Fibroblast of villous mesenchyme (primary cell): Measurements from ENCODE around the gene RASGRF2. TPM values are rescaled to one million over a fixed set of nuclear protein-coding genes. Genes with fewer than 3 reads are reported as not detected.
"Not testable (repeated sequence)": the region's sequence is repeated elsewhere in the genome, so short reads cannot be mapped to it uniquely, and the experiment has no call there.

ENCODE experiments used
- DNase-seq: peaks from one replicate; pipeline ENCODE4 v3.0.0-alpha.2; 2010; ENCODE audit warnings: low read depth
- H3K4me3 ChIP-seq: 2 replicates; pipeline ENCODE4 v1.5.1; 2011; ENCODE audit warnings: low read depth, mild to moderate bottlenecking, low read length
- small RNA-seq: library from RNA; depleted of rRNA; stranded (forward); fragments of <200 nt; gene quantifications from one replicate; pipeline ENCODE3, GENCODE V24; 2012
- total RNA-seq: library from RNA; depleted of rRNA; stranded (reverse); fragments of >200 nt; gene quantifications from 2 replicates; pipeline ENCODE4 v1.2.3, GENCODE V29; 2012
- TF ChIP-seq, protein P1 (sequence below): IDR thresholded peaks from 2 replicates; pipeline ENCODE4 v1.5.1; 2012; ENCODE audit warnings: low read depth, mild to moderate bottlenecking, low read length; ENCODE audit not compliant: insufficient read depth

Gene RASGRF2
- total RNA-seq, 1 donor = 3.9 TPM

DNA sequence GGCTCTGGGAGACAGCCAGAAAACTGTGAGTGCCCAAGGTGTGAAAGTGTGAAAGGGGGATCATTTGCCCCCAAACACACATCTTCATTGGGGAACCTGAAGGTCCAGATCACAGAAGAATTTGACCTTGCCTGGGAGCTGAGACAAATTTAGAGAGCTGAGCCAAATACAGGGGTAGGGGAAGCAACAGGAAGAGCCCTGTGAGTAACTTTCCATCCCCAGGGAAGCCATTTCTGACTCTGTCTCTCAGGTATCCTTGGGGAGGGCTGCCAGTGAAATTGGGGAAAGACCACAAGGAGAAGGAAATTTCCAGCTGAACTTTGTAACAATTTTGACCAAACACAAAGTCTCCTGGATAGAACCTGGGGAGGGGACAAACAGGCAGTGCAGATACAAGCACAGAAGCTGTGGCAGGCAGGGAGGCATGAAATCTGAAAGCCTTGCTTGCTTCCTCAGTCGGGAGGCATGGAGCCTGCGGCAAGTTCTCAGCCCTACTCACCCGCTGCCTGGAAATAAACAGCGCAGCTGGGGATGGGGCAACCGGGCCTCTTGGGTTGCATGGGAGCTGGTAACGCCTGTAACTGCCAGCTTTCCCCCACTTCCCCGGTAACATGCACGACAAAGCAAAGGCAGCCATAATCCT, 309.7 kb downstream of the RASGRF2 start:
- no peak for DNase-seq
- no peak overlapping the region for H3K4me3 ChIP-seq
- TF ChIP-seq, protein P1, sequence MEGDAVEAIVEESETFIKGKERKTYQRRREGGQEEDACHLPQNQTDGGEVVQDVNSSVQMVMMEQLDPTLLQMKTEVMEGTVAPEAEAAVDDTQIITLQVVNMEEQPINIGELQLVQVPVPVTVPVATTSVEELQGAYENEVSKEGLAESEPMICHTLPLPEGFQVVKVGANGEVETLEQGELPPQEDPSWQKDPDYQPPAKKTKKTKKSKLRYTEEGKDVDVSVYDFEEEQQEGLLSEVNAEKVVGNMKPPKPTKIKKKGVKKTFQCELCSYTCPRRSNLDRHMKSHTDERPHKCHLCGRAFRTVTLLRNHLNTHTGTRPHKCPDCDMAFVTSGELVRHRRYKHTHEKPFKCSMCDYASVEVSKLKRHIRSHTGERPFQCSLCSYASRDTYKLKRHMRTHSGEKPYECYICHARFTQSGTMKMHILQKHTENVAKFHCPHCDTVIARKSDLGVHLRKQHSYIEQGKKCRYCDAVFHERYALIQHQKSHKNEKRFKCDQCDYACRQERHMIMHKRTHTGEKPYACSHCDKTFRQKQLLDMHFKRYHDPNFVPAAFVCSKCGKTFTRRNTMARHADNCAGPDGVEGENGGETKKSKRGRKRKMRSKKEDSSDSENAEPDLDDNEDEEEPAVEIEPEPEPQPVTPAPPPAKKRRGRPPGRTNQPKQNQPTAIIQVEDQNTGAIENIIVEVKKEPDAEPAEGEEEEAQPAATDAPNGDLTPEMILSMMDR = no peak

DNA sequence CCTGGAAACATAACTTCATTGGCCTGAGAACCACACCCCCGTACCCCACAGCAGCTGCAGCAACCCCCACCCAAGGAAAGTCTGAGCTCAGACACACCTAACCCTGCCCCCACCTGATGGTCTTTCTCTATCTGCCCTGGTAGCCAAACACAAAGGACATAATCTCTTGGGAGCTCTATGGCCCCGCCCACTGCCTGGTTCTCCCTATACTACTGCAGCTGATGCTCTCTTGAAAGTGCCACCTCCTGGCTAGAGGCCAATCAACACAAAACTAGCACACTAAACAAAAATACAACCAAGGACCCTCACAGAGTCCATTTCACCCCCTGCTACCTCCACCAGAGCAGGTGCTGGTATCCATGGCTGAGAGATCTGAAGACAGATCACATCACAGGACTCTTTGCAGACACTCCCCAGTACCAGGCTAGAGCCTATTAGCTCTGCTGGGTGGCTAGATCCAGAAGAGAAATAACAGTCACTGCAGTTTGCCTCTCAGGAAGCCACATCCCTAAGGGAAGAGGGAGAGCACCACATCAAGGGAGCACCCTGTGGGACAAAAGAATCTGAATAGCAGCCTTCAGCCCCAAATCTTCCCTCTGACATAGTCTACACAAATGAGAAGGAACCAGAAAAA, 310.3 kb downstream of the RASGRF2 start:
- not testable (repeated sequence) for H3K4me3 ChIP-seq, DNase-seq

Small RNA genes lying within 50 kb of the gene (small RNA-seq; reads per million reads assigned to genes)
- not detected for gene AC026436.1
